ENCODE measurements around the gene PAM16. TPM values are rescaled to one million over a fixed set of nuclear protein-coding genes. Genes with fewer than 3 reads are reported as not detected.
A peak's percentile ranks its signal among the peaks of the same experiment; 100 is the strongest.

Gene PAM16
- total and polyA plus RNA-seq, 9 of the 15 experiments (the other 6 are each of a cell fraction or from before 2014, with no cell fraction given): 38.7 to 273 (median 79.3) TPM

- Histone ChIP-seq H3K27me3 (ENCODE audit: control insufficient read depth in 2 of 2, insufficient read depth in 2 of 2, low read length in 2 of 2) (no peaks in the 10 kb centered on the region), H3K4me2 (ENCODE audit: insufficient read depth, low read length) (no peak overlapping the region), H2AFZ (ENCODE audit: low read depth, low read length) (no peak overlapping the region), H3K4me1 (replicated peaks in 1 of 2; ENCODE audit: control insufficient read depth in 2 of 2, insufficient read depth in 2 of 2, low read length in 2 of 2) (peaks cover 2 to 23% of the 10 kb centered on the region in 2 experiments; a peak in 4 of 5 replicates), H3K9me3 (replicated peaks; ENCODE audit: control insufficient read depth, insufficient read depth, low read depth, low read length) (no peaks in the 10 kb centered on the region), H4K20me1 (replicated peaks; ENCODE audit: control insufficient read depth, insufficient read depth, low read length) (no peaks in the 10 kb centered on the region), H3K79me2 (ENCODE audit: control insufficient read depth, insufficient read depth, low read length) (no peaks in the 10 kb centered on the region), H3K36me3 (ENCODE audit: control insufficient read depth, insufficient read depth, low read length) (no peaks in the 10 kb centered on the region), H3K9ac (ENCODE audit: insufficient read depth in 1 of 2, low read depth in 2 of 2, low read length in 2 of 2) (peak overlapping the region in 1 of 2 experiments; percentile 86; a peak in 2 of 4 replicates), H3K4me3 (no peak overlapping the region), H3K9me1 (ENCODE audit: control insufficient read depth, insufficient read depth, low read length) (no peaks in the 10 kb centered on the region), H3K27ac (ENCODE audit: extremely low read depth, low read depth, low read length) (no peak overlapping the region)
- in situ Hi-C loops (cut with MboI) (no loop called here), intact Hi-C loops (cut with micrococcal nuclease) (no loop called here)
- ATAC-seq (peak; percentile 22; the same call in 2 of the 3 replicates), DNase-seq (ENCODE audit: extremely low read depth in 1 of 4, low spot score in 3 of 4) (peak in 2 of 4 experiments; percentile 6 to 9), FAIRE-seq (no peak)
- 18% methylated on average over 17 of the region's 20 CpGs for WGBS (ENCODE audit: insufficient coverage, low coverage, missing lambda C conversion rate)
- CTCF ChIA-PET (ENCODE audit: low intra/inter-chr PET ratio): no interaction called here
- no TSS peak for BruUV-seq (replicated peaks)
- POLR2A ChIA-PET: interaction anchor here (0.6 kb wide), 1 partner anchor 110 kb away, joined by 3 read pairs; no protein-coding TSS in a partner anchor
- TF ChIP-seq REST (IDR thresholded peaks at IDR 0.05; ENCODE audit: borderline replicate concordance) (peak; percentile 43), REST (CRISPR knock-in tag; IDR thresholded peaks at IDR 0.05; ENCODE audit: low read depth) (no peak), FIP1L1 (IDR thresholded peaks at IDR 0.05; ENCODE audit: low read depth, low read length, poor library complexity, severe bottlenecking) (no peak), SIRT6 (IDR thresholded peaks at IDR 0.05; ENCODE audit: low read depth, low read length) (no peak), JUN (IDR thresholded peaks at IDR 0.05; ENCODE audit: borderline replicate concordance, low read depth, low read length) (no peak), JUN (CRISPR knock-in tag; IDR thresholded peaks at IDR 0.05; ENCODE audit: borderline replicate concordance) (no peak)
Observed at GRCh38 chr16:4293822-4294457, 57.2 kb downstream of the PAM16 start.

Measured in K562 (cell line).